ENCODE data around the gene ACAP3. TPM values are rescaled to one million over a fixed set of nuclear protein-coding genes. Genes with fewer than 3 reads are reported as not detected.

Gene ACAP3
- total RNA-seq, 1 donor from 2014 or later, result 34.0 TPM

GRCh38 chr1:1260843-1261560, 46.7 kb downstream of the ACAP3 start:
- TF ChIP-seq CTCF (IDR thresholded peaks at IDR 0.05; ENCODE audit: insufficient read depth, low read length, severe bottlenecking), result no peak
- no peak for FAIRE-seq
- Histone ChIP-seq H3K27me3 (ENCODE audit: control insufficient read depth, insufficient read depth, low read length) (no peaks in the 10 kb centered on the region), H3K4me3 (ENCODE audit: low read depth, low read length) (no peak overlapping the region), H3K36me3 (ENCODE audit: control insufficient read depth, insufficient read depth, low read length) (peaks cover 24% of the 10 kb centered on the region)
- DNase-seq (ENCODE audit: low read depth), result no peak

GRCh38 chr1:1259951-1260600, 47.7 kb downstream of the ACAP3 start:
- peak; percentile 73 for FAIRE-seq
- Histone ChIP-seq H3K27me3 (ENCODE audit: control insufficient read depth, insufficient read depth, low read length) (no peaks in the 10 kb centered on the region), H3K4me3 (ENCODE audit: low read depth, low read length) (no peak overlapping the region), H3K36me3 (ENCODE audit: control insufficient read depth, insufficient read depth, low read length) (peaks cover 25% of the 10 kb centered on the region)
- no peak for TF ChIP-seq CTCF (IDR thresholded peaks at IDR 0.05; ENCODE audit: insufficient read depth, low read length, severe bottlenecking)
- no peak for DNase-seq (ENCODE audit: low read depth)

GRCh38 chr1:1259540-1259939, 48.2 kb downstream of the ACAP3 start:
- H3K4me3 ChIP-seq (ENCODE audit: low read depth, low read length), result no peak overlapping the region
- no peak for TF ChIP-seq CTCF (IDR thresholded peaks at IDR 0.05; ENCODE audit: insufficient read depth, low read length, severe bottlenecking)
- FAIRE-seq, result no peak
- no peak for DNase-seq (ENCODE audit: low read depth)
- H3K27me3 ChIP-seq (ENCODE audit: control insufficient read depth, insufficient read depth, low read length), result no peaks in the 10 kb centered on the region
- peaks cover 27% of the 10 kb centered on the region for H3K36me3 ChIP-seq (ENCODE audit: control insufficient read depth, insufficient read depth, low read length)

GRCh38 chr1:1259119-1259488, 48.6 kb downstream of the ACAP3 start:
- TF ChIP-seq CTCF (IDR thresholded peaks at IDR 0.05; ENCODE audit: insufficient read depth, low read length, severe bottlenecking), result no peak
- H3K36me3 ChIP-seq (ENCODE audit: control insufficient read depth, insufficient read depth, low read length), result peaks cover 27% of the 10 kb centered on the region
- no peaks in the 10 kb centered on the region for H3K27me3 ChIP-seq (ENCODE audit: control insufficient read depth, insufficient read depth, low read length)
- FAIRE-seq, result peak; percentile 99
- no peak overlapping the region for H3K4me3 ChIP-seq (ENCODE audit: low read depth, low read length)
- no peak for DNase-seq (ENCODE audit: low read depth)

GRCh38 chr1:1256956-1257871, 50.5 kb downstream of the ACAP3 start:
- no peak for TF ChIP-seq CTCF (IDR thresholded peaks at IDR 0.05; ENCODE audit: insufficient read depth, low read length, severe bottlenecking)
- DNase-seq (ENCODE audit: low read depth) (no peak), FAIRE-seq (no peak)
- no peaks in the 10 kb centered on the region for H3K27me3 ChIP-seq (ENCODE audit: control insufficient read depth, insufficient read depth, low read length)
- peaks cover 19% of the 10 kb centered on the region for H3K36me3 ChIP-seq (ENCODE audit: control insufficient read depth, insufficient read depth, low read length)
- H3K4me3 ChIP-seq (ENCODE audit: low read depth, low read length), result no peak overlapping the region
